GM21381 (cell line): ENCODE results near the gene PGF.

Experiments used
- ATAC-seq: cut with Tn5 transposase; IDR thresholded peaks from one replicate; pipeline ENCODE4 v1.9.1; 2021; ENCODE audit warnings: mild to moderate bottlenecking, moderate library complexity; ENCODE audit not compliant: unreplicated experiment

The PGF gene

DNA sequence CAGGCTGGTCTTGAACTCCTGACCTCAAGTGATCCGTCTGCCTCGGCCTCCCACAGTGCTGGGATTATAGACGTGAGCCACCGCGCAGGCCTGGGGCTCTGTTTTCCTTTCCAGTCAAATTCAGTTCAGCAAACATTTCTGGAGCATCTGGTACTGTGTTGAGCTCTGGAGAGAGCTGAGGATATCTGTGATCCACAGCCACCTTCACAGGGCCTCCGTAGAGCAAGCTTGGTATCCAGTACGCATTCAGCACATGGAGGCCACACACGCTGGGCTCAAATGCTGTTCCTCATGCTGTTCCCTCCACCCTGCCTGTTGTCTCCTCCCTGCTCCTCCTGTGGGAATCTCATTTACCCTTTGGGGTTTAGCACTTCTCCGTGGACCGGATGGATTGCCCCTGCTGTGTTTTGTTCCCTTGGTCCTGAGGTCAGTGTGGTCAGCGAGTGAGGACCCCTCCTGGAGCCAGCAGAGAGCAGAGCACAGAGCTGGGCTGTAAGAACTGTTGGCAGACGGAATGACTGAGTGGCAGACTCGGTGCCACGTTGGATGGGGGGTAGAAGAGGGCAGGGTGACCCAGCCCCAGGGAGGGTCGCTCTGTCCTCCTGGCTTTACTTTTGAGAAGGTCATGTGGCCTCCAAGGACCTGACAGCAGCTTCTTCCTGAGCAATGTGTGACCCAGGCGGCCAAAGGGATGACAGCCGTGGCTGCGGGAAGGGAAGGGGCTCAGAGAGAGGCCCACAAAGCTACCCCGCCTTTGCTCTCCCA lies 33.2 kb downstream of the PGF start:
- no peak for ATAC-seq

DNA sequence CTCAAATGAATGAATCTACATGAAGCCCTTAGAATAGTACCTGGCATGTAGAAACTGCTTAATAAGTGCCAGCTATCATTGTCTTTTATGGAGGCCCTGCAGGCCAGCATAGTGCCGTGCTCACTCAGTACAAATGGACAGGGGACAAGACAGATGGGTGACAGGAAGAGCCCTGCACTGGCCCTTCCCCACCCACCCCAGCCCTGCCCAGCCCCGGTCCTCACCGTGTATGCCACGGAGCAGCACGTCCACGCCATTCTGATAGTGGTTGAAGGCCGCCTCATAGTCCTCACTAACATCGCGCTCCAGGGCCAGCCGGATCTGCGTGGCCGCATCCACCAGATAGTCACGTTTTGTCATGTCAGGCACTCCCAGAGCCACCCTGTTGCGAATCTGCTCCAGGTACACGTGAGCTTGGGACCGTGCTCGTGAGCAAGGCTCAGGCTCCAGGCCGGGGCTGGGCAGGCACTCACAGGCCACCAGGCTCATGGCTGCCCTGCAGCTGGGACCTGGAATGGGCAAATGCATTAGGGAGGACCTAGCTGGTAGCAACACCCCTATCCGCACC lies 34.3 kb downstream of the PGF start:
- ATAC-seq, result no peak

DNA sequence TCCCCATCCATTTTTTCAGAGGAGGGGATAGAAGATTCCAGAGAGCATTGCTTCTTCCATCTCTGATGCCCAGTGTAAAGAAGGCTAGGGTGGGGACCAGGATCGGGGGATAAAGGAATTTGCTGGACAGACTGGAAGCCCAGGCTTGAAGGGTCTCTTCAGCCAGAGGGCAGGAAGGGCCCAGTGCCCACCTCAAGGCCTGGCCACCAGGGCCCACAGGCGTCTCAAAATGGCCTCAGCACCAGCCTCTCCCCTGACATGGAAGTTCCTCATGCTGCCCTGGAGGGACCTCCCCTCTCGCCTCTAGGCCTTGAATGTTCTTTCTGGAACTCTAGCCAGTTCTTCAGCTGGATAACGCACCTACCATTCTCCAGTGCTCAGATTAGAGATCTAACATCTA lies 35.1 kb downstream of the PGF start:
- no peak for ATAC-seq

DNA sequence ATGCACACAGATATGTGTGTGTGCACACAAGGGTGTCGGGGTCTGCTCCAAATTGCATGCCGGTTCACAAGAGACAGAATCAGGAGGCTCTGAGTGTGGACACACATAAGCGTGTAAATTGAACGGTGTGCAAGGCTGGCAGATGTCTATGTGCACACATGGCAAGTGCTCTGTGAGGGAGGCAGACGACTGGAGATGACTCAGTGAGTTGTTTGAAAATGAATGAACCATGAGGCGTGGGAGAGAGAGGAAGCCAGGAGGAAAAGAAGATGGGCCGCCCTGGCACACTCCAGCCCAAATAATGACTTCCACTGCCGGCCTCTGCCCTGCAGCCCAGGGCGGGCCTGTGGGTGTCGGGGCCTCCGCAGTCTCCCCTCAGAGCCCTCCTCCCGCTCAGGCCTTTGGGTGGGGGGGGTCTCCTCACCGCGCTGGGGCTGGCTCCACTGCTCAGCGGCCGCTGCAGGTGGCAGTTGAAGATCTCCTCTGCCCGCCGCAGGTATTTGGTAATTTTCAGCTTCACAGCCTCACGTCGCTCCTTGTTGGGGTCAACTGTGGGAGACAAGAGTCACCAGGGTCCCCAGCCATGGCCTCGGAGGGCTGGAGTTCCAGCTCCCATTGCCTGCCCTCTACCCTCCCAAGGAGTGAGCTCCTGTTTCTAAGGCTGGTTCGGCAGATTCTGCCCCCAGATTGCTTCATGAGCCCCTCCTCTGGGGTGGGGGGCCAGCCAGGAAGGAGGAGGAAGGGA lies 35.8 kb downstream of the PGF start:
- no peak for ATAC-seq

DNA sequence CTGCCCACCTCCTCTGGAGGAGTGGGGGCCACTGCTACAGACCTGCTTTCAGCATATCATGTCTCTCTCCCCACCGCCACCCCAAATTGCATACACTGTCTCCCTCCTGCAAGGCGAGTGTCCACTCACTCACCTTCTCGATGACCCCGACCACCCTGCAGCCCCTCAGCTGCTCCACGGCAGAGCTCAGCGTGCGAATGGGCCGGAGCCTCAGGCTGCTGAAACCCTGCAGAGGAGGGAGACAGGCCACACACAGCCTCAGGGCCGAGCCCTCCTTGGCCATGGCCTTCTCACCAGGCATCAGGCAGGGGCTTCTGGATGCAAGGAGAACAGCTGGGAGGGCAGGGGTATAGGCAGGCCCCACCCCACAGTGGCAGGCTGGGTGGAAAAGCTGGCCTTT lies 37.0 kb downstream of the PGF start:
- ATAC-seq, result no peak

DNA sequence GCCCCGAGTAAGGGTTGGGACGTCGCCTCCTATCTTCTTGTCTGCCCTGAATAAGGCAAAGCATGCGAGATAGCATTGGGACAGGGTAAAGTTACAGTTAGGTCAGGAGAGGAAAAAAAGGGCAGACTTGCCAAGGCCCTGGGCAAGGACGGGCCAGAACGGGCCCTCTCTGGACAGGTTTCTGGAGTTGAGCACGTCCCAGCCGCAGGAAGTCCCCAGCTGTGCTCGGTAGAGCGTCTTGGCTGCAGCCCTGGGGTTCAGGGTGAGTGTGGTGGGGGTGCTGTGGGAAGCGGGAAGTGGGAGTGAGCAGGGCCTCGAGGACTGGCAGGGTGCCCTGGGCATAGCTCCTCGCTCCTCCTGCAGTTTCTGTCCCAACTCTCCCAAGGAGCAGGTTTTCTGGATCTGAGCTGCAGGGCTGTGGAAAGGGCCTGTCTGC lies 37.7 kb downstream of the PGF start:
- ATAC-seq, result no peak

DNA sequence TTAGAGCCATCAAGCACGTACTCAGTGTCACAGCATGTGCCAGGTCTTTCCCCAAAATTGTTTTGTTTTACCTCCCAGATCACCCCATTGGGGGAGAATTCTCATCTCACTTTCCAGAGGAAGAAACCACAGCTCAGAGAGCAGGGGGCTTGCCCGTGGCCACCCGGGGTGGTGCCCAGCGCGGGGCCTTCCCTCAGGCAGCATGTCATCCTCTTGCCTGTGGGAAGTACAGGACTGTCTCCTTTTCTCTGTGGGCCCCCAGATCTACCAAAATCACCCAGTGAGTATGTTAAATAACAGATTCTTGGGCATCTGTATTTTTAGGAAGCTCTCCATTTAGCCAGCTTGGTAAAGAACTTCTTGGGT lies 38.2 kb downstream of the PGF start:
- no peak for ATAC-seq

DNA sequence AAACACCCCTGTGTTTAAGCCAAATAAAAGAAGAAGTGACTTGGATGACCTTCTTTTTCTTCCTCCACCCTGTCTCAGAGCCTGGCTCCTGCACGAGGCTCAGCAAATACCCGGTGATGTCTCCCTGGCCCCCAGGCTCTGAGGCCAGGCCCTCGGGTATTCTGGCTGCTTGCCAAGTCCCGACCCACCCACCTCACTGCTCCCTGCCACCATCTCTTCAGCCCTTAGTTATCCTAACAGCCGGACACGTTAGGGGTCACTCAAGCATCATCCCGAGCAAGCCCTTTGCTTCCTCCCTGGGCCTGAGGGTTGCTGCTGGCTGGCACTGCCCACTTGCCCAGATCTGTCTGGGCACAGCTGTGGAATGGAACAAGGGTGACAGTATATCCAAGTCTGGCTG lies 39.6 kb downstream of the PGF start:
- ATAC-seq, result no peak

DNA sequence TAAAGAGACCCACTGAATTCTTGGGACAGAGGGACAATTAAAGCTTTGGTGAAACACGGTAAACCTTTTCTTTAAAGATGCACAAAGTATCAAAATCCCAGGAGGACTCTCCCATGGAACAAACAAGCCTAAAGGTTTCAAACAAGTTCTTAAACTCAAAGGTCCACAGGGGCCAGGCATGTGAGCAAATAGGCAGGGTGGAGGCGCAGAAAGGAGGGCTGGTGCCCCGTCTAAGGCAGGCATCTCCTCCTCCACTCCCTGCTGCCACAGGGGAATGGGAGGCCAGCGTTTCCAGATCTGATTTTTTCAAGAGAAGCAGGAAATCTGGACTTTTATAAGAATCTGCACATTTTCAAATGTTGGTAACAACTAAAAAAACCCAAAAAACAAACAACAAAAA lies 40.0 kb downstream of the PGF start:
- ATAC-seq, result no peak

DNA sequence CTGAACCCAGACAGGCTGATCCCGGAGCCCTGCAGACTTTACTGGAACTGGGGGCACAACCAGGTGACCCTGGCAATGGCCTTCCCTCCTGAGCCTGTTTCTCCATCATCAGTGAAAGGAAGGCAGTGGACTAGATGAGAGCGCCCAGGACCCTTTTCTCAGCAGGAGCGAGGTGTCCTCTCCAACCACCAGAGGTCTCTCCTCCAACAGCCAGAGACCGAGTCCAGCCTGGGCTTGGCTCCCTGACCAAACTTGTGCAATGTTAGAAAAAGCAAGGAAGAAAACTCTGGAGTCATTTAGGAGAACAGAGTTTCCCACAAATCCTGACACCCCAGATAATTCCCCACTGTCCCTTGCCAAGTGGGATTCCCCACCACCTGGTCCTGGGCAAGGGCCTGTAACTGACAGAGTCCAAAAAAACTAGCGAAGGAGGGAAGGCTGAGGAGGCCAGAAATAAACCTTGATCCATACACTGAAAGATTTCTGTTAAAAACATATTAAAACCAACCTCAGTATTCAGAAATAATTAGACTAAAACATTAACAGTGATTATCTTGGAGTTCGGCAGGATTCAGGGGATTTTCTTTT lies 41.3 kb downstream of the PGF start:
- ATAC-seq, result no peak

DNA sequence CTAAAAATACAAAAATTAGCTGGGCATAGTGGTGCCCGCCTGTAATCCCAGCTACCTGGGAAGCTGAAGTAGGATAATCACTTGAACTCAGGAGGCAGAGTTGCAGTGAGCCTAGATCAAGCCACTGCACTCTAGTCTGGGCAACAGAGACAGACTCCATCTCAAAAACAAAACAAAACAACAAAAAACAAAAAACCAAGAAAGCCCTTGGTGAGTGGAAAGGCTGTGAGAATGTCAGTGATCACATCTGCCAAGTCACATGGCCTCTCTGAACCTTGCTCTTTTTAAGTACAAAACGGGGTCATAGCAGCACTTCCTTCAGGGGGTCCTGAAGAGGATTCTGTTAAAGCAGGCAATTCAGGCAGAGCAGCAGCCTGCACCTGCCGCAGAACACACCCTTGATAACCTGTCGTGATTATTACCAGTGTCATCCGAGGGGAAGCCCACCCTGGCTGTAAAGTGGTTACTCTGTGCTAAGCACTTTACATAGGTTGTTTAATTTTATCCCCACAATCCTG lies 41.9 kb downstream of the PGF start:
- ATAC-seq, result no peak

DNA sequence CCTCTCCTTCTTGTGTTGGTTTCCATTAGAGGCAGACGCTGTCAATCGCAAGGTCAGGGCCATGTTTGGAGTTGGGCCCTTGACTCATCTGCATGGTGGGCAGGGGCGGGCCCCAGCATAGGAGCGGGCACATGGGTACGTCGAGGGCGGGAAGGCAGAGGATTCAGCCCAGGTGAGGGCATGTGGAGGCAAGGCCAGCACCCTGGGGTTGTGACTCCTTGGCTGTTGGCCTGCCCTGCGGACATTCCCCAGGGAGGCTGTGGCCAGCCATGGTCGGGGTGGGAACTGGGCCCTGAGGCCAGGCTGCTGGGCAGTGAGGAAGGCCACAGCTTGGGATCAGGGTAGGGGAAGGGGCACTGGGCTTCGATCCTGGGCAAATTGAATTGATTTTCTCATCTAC lies 42.6 kb downstream of the PGF start:
- no peak for ATAC-seq

DNA sequence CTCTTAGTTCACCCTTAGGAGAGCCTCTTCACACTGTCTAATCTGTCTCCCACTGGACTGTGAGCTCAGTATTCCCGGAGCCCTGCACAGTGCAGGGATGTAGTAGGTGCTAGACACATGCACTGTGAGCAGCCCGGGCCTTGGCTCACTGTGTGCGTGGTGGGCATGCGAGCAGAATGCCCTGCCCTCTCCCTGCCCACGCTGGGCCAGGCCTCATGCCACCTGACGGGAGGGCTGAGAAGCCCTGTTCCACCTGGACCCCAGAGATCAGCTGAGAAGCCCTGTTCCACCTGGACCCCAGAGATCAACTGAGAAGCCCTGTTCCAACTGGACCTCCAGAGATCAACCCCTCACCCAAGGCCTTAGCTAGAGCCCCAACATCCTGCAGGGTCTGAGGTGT lies 43.3 kb downstream of the PGF start:
- no peak for ATAC-seq

DNA sequence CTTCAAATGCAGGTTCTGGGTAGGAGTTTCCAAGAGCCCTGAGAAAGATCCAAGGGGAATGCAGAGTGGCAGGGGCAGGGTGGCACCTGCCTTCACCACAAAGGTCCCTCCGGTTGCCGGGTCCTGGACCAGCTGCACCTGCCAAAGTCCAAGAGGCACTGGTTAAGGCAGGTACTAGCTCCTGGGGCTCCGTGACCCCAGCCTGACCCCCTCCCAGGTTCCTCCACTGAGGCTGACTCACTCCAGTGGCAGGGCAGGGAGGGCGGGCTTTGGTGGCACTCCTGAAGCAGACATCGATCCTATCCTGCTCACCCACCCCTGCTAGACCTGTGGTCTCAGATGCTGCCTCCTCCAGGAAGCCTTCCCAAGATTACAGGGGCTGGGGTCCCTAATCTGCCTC lies 43.7 kb downstream of the PGF start:
- no peak for ATAC-seq

DNA sequence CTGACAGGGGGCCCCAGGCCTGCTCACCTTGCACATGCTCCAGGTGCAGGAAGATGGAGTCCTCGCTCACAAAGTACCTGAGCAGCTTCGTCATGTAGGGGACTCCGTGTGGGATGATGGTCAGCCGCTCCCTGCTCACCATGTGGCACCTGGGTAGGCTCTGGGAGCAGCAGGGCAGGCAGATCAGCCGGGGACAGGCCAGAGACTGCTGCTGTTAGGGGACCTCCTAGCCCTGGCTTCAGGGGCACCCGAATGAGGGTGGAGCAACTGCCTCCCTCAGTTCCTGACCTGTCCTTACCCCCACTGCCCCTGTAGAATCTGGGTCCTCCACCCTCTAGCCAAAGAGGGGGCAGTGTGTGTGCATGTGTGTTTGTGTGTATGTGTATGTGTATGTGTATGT lies 44.2 kb downstream of the PGF start:
- ATAC-seq, result no peak

DNA sequence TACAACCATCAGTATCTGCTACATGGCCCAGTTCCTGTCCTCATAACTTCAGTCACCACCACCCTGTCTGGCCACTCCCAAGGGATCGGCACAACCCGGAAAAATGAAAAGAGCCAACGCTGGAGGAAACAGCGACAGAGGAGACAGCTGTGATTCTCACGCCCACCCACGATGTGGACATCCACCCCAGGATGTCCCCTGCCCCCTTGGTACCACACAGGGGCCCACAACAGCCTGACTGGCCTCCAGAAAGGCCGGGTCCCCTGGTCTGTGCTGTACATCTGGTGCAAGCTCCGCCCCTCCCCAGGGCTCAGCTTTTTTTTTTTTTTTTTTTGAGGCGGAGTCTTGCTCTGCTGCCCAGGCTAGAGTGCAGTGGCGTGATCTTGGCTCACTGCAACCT lies 44.8 kb downstream of the PGF start:
- no peak for ATAC-seq

DNA sequence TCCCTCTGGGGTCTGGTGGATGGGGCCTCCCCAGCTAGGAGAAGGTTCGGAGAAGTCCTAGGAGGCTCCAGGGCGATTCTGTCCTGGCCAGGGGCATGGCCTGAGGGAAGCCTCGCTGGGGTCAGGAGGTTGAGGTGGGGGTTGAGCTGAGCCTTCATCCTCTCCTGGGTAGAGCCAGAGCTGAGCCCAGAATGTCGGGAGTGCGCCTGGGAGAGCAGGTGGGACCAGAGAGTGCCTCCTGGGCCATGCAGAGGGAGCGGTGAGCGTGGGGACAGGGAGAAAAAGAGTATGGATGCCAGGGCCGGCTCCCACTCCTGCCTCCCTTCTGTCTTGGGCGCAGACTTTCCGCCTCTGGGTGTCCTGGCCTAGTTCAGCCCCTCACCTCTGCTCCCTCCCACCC lies 45.5 kb downstream of the PGF start:
- ATAC-seq, result no peak

DNA sequence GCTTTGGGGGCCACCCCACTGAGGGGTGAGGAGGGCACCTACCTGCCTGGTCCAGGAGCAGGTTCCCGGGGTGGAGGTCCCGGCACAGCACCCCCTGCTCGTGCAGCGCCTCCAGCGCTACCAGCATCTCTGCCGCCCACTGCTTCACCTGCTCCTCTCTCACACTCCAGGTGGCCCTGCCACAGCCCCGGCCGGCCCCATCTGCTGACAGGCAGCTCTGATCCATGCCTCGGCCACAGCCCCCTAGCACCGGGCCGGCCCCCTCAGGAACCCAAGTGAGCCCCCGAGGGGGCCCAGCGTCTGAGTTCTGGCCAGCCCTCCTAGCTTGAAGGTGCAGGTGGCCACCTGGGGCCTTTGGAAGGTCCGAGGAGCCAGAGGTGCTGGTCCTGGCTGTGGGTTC lies 45.9 kb downstream of the PGF start:
- no peak for ATAC-seq

DNA sequence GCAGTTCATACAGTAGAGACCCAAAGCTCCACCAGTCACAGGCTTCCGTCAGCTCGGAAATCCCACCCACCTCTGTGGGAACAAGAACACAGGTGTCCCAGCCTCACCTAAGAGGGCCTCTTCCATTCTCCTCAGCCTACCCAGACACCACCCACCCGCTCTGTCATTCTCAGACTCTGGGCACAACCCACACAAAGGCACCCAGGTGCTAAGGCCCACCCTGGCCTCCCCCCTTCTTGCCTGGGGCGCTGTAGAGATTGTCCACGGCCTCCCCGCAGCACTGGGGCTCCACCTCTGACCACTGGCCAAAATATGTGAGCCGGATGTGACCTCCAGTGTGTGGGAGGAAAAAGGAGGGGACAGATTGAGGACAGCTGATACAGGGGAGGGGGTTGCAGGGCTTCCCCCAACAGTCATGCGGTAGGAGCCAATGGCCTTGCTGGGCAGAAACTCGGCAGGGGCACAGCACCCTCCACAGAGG lies 46.5 kb downstream of the PGF start:
- no peak for ATAC-seq

DNA sequence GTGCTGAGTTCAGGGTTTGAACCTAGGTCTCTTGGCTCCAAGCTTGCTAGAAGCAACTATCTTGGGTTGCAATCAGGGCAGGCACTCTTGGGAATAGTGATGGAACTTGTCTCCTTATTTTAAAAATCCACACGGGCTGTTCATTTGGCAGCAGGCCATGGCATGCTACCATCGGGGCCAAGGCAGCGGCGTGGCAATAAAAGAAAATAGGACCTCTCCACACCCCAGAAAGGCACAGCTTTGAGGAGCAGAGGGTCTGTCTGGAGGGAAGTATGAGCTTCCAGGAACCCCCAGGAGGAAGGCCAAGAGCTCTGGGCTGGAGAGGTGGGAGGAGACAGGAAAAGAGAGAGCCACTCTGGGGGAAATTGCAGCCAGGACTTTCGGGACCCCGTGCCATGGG lies 47.7 kb downstream of the PGF start:
- ATAC-seq, result no peak

DNA sequence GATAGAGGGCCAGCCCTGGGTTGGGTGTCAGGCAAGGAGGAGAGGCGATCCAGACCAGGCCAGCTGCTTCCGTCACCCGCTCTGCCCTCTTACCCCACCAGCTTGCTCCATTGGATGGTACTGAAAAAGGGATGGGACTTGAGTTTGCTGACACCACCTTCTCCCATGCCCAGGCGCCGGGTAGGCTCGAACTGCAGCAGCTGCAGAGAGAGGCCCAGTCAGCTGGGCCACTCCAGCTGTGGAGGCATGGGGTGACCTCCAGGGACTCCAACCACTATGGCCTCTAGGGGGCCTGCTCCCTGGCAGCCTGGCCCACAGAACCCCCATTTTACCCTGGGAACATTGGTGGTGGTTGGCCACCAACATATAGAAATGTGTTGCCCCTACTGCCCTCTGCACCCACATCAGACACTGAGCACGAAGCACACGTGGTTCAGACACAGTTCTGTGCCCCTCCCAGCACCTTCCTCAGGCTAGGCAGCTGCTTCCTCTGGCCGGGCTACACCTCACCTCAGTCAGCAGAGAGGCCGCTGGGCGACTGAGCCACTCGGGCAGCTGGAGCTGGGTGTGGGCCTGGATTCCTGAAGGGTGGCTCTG lies 48.4 kb downstream of the PGF start:
- ATAC-seq, result no peak
